Fibroblast of the aortic adventitia (primary cell): ENCODE measurements around the gene FITM1. TPM values are rescaled to one million over a fixed set of nuclear protein-coding genes. Genes with fewer than 3 reads are reported as not detected.

ENCODE experiments used
- DNase-seq: peaks from one replicate; pipeline ENCODE4 v3.0.0-alpha.2; 2010; ENCODE audit warnings: low read depth
- H3K4me3 ChIP-seq: 2 replicates; pipeline ENCODE4 v1.5.1; 2011; ENCODE audit warnings: low read depth, mild to moderate bottlenecking, control low read depth, low read length, moderate library complexity
- CTCF ChIP-seq: IDR thresholded peaks from 2 replicates; pipeline ENCODE4 v1.5.1; 2011; ENCODE audit warnings: mild to moderate bottlenecking, low read length, control low read depth, inconsistent platforms; ENCODE audit not compliant: insufficient read depth
- total RNA-seq: library from RNA; depleted of rRNA; stranded (reverse); fragments of >200 nt; gene quantifications from 2 replicates; pipeline ENCODE4 v1.2.3, GENCODE V29; 2012; ENCODE audit warnings: low replicate concordance

Gene FITM1
- total RNA-seq, 1 donor: 0.18 TPM

- peak within 1 kb of the TSS; percentile 95 for H3K4me3 ChIP-seq
- peak; percentile 98 for DNase-seq
- no peak for TF ChIP-seq CTCF
Observed at GRCh38 chr14:24146978-24147760, 16.7 kb downstream of the FITM1 start, which contains the start of gene RNF31. RNF31 (plus strand) TSS chr14:24147498; CDS start chr14:24147699, 201 bp downstream.

- no peak for TF ChIP-seq CTCF
- DNase-seq: no peak
Observed at GRCh38 chr14:24147761-24148428, 17.4 kb downstream of the FITM1 start.

GRCh38 chr14:24149302-24149969 is 19.0 kb downstream of the FITM1 start:
- no peak overlapping the region for H3K4me3 ChIP-seq
- DNase-seq: no peak
- no peak for TF ChIP-seq CTCF

More at GRCh38 chr14:24147761-24148428, 17.4 kb downstream of the FITM1 start:
- peak overlapping the region; percentile 89 for H3K4me3 ChIP-seq

GRCh38 chr14:24150061-24150460 is 19.6 kb downstream of the FITM1 start:
- H3K4me3 ChIP-seq: no peak overlapping the region
- no peak for TF ChIP-seq CTCF
- no peak for DNase-seq

GRCh38 chr14:24150567-24150966 is 20.1 kb downstream of the FITM1 start:
- TF ChIP-seq CTCF: no peak
- H3K4me3 ChIP-seq: no peak overlapping the region
- DNase-seq: no peak

GRCh38 chr14:24150993-24151392 is 20.5 kb downstream of the FITM1 start:
- H3K4me3 ChIP-seq: no peak overlapping the region
- DNase-seq: no peak
- TF ChIP-seq CTCF: no peak
